HUES6 (cell line): ENCODE results near the gene ARHGAP8.

ENCODE experiments used
- H3K27ac ChIP-seq: 2 replicates; pipeline ENCODE4 v1.7.0; 2013; ENCODE audit warnings: low read depth, mild to moderate bottlenecking, low read length, inconsistent platforms
- H3K27me3 ChIP-seq: 2 replicates; pipeline ENCODE4 v1.6.1; 2013; ENCODE audit warnings: low read length; ENCODE audit not compliant: control insufficient read depth, insufficient read depth
- H3K36me3 ChIP-seq: 2 replicates; pipeline ENCODE4 v1.6.1; 2013; ENCODE audit warnings: low read length; ENCODE audit not compliant: control insufficient read depth, insufficient read depth
- H3K4me1 ChIP-seq: 2 replicates; pipeline ENCODE4 v1.6.1; 2013; ENCODE audit warnings: low read length; ENCODE audit not compliant: control insufficient read depth, insufficient read depth
- H3K4me3 ChIP-seq: 2 replicates; pipeline ENCODE4 v1.5.1; 2013; ENCODE audit warnings: low read depth, low read length
- H3K9ac ChIP-seq: one replicate; pipeline ENCODE4 v1.6.1; 2013; ENCODE audit warnings: mild to moderate bottlenecking, low read length
- H3K9me3 ChIP-seq: 2 replicates; pipeline ENCODE4 v1.6.1; 2013; ENCODE audit warnings: low read depth, low read length; ENCODE audit not compliant: control insufficient read depth, insufficient read depth

Gene ARHGAP8

DNA sequence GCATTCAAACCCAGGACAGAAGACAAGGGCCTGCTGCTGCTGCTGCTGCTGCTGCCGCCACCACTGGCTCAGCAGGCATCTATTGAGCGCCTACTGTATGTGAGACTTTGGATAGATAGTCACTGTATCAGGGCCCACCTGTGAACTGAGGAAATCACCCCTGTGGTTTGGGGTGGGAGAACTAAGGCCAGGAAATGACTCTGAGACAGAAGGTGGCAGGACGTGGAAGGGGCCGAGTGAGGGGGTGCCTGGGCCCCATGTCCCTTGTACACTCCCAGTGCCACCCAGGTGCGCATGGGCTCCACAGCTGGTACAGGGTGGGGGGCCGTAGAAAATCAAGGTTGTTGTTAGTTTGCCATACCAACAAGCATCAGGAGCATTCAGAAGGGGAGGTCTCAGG is 50.6 kb downstream of the ARHGAP8 start:
- H3K27me3 ChIP-seq = no peaks in the 10 kb centered on the region
- H3K4me3 ChIP-seq = no peak overlapping the region
- H3K4me1 ChIP-seq = peaks cover 16% of the 10 kb centered on the region
- peaks cover 4% of the 10 kb centered on the region for H3K36me3 ChIP-seq
- no peak overlapping the region for H3K27ac ChIP-seq
- H3K9me3 ChIP-seq = no peaks in the 10 kb centered on the region
- no peak overlapping the region for H3K9ac ChIP-seq

- H3K27ac ChIP-seq = no peak overlapping the region
- peaks cover 19% of the 10 kb centered on the region for H3K4me1 ChIP-seq
- H3K36me3 ChIP-seq = peaks cover 4% of the 10 kb centered on the region
- H3K4me3 ChIP-seq = no peak overlapping the region
- H3K27me3 ChIP-seq = no peaks in the 10 kb centered on the region
- H3K9me3 ChIP-seq = no peaks in the 10 kb centered on the region
- no peak overlapping the region for H3K9ac ChIP-seq
These were observed 52.0 kb downstream of the ARHGAP8 start for GRCh38 chr22:44804327-44804726.

GRCh38 chr22:44805711-44806110 is 53.3 kb downstream of the ARHGAP8 start:
- H3K27ac ChIP-seq = no peak overlapping the region
- H3K9me3 ChIP-seq = no peaks in the 10 kb centered on the region
- H3K36me3 ChIP-seq = peaks cover 4% of the 10 kb centered on the region
- H3K27me3 ChIP-seq = no peaks in the 10 kb centered on the region
- peaks cover 14% of the 10 kb centered on the region for H3K4me1 ChIP-seq
- no peak overlapping the region for H3K9ac ChIP-seq
- no peak overlapping the region for H3K4me3 ChIP-seq

- Histone ChIP-seq H3K4me1 (peaks cover 14% of the 10 kb centered on the region), H3K27ac (no peak overlapping the region), H3K27me3 (no peaks in the 10 kb centered on the region), H3K4me3 (no peak overlapping the region), H3K36me3 (peaks cover 4% of the 10 kb centered on the region), H3K9me3 (no peaks in the 10 kb centered on the region), H3K9ac (no peak overlapping the region)
These were observed 54.9 kb downstream of the ARHGAP8 start for GRCh38 chr22:44807232-44807631.

GRCh38 chr22:44807915-44808690 is 55.7 kb downstream of the ARHGAP8 start:
- H3K36me3 ChIP-seq = peaks cover 6% of the 10 kb centered on the region
- H3K27me3 ChIP-seq = no peaks in the 10 kb centered on the region
- no peak overlapping the region for H3K4me3 ChIP-seq
- H3K4me1 ChIP-seq = peaks cover 14% of the 10 kb centered on the region
- no peaks in the 10 kb centered on the region for H3K9me3 ChIP-seq
- no peak overlapping the region for H3K9ac ChIP-seq
- H3K27ac ChIP-seq = no peak overlapping the region

- no peak overlapping the region for H3K27ac ChIP-seq
- peaks cover 14% of the 10 kb centered on the region for H3K36me3 ChIP-seq
- H3K4me3 ChIP-seq = no peak overlapping the region
- peaks cover 14% of the 10 kb centered on the region for H3K4me1 ChIP-seq
- H3K27me3 ChIP-seq = no peaks in the 10 kb centered on the region
- H3K9me3 ChIP-seq = no peaks in the 10 kb centered on the region
- H3K9ac ChIP-seq = no peak overlapping the region
These were observed 57.1 kb downstream of the ARHGAP8 start for GRCh38 chr22:44809456-44809855.

GRCh38 chr22:44811141-44811540 is 58.8 kb downstream of the ARHGAP8 start:
- Histone ChIP-seq H3K4me1 (peaks cover 18% of the 10 kb centered on the region), H3K9me3 (no peaks in the 10 kb centered on the region), H3K27ac (no peak overlapping the region), H3K9ac (no peak overlapping the region), H3K4me3 (no peak overlapping the region), H3K36me3 (peaks cover 14% of the 10 kb centered on the region), H3K27me3 (no peaks in the 10 kb centered on the region)

DNA sequence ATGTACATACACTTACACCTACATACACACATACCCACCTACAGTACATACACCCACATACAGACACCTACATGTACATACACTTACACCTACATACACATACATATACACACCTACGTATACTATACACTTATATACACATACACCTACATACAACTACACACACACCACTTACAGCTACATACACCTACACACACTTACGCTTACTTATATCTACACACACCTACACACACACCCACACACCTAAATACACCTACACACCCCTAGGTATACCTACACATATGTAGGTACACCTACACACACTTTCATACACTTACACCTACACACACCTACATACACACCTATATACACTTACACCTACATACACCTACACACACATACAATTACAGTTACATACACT is 61.0 kb downstream of the ARHGAP8 start:
- Histone ChIP-seq H3K9ac (no peak overlapping the region), H3K36me3 (peaks cover 14% of the 10 kb centered on the region), H3K27ac (no peak overlapping the region), H3K4me3 (no peak overlapping the region), H3K9me3 (no peaks in the 10 kb centered on the region), H3K4me1 (peaks cover 4% of the 10 kb centered on the region; the same call in 1 of the 2 replicates), H3K27me3 (no peaks in the 10 kb centered on the region)

DNA sequence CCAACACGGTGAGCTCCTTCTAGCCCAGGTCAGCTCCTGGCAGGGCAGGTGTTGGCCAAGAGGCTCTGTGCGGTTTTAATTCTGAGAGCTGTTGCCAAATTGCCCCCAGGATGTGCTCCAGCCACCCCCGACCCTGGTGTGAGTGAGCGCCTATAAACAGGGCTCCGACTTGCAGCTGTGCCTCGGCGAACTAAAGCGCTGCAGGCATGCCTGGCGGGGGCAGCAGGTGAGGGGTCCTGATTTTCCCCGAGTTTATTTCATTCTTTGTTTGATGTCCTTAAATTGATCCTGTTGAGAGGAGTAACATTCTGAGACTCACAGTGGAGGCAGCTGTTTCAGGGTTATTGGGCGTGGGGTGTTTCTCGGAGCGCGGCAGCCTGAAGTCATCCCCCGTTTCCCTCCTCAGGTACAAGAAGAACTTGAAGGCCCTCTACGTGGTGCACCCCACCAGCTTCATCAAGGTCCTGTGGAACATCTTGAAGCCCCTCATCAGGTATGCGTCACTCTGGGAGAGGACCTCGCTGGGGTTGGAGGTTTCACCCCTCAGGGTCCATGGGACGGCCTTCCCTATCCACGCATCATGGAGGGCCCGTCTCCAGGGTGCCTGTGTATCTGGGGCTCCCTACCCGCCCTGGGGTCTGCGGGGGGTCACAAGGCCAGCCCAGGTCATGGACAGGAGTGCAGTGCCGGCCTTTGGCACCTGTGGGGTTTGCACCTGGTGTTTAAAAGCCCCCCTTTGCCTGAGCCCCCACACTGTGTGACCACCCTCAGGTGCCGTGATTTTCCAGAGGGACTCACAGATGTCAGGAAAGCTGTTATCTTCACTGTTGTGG is 62.1 kb downstream of the ARHGAP8 start:
- no peaks in the 10 kb centered on the region for H3K27me3 ChIP-seq
- no peak overlapping the region for H3K9ac ChIP-seq
- H3K4me3 ChIP-seq = no peak overlapping the region
- H3K4me1 ChIP-seq = peaks cover 4% of the 10 kb centered on the region; the same call in 1 of the 2 replicates
- no peak overlapping the region for H3K27ac ChIP-seq
- peaks cover 14% of the 10 kb centered on the region for H3K36me3 ChIP-seq
- H3K9me3 ChIP-seq = no peaks in the 10 kb centered on the region

GRCh38 chr22:44815099-44816070 is 63.0 kb downstream of the ARHGAP8 start:
- Histone ChIP-seq H3K9ac (no peak overlapping the region), H3K4me1 (peaks cover 12% of the 10 kb centered on the region), H3K9me3 (no peaks in the 10 kb centered on the region), H3K4me3 (no peak overlapping the region), H3K36me3 (peaks cover 14% of the 10 kb centered on the region), H3K27ac (no peak overlapping the region), H3K27me3 (no peaks in the 10 kb centered on the region)
